Pancreas (tissue), 10 donors: Measurements from ENCODE around the gene LDAH. TPM values are rescaled to one million over a fixed set of nuclear protein-coding genes. Genes with fewer than 3 reads are reported as not detected.

Experiments used
- ATAC-seq, 4 donors: fragments of 200-7000 bp; cut with Tn5 transposase; one replicate each; pipeline versions ENCODE4 v1.8.0 to v1.9.1; 2020; ENCODE audit warnings: mild to moderate bottlenecking in 4 of 4, moderate library complexity in 4 of 4
- DNase-seq, 6 donors: peaks; one replicate each; pipeline ENCODE4 v3.0.0-alpha.2; 2020
- FAIRE-seq: peaks from 2 replicates; lab custom pipeline; 2012; peaks lifted over from hg19 to GRCh38; lab: Jason Lieb, UNC
- H3K27ac ChIP-seq, 4 donors: fragments of 200-600 bp; sonication (generic); 1 replicate in 3 of 4; 2 replicates in 1 of 4; pipeline versions ENCODE4 v1.5.0 to v1.8.0; 2020
- H3K27me3 ChIP-seq, 4 donors: fragments of 200-600 bp; one replicate each; pipeline ENCODE4 v1.8.0; 2021
- H3K36me3 ChIP-seq, 3 donors: fragments of 200-600 bp; sonication (generic) in 1 of 3; one replicate each; pipeline versions ENCODE4 v1.5.0 to v1.8.0; 2020 to 2021
- H3K4me1 ChIP-seq, 3 donors: fragments of 200-600 bp; one replicate each; pipeline ENCODE4 v1.8.0; 2021
- H3K4me3 ChIP-seq, 4 donors: fragments of 200-600 bp; sonication (generic) in 2 of 4; one replicate each; pipeline versions ENCODE4 v1.5.0 to v1.8.0; 2020 to 2021
- H3K9me3 ChIP-seq, 4 donors: fragments of 200-600 bp; one replicate each; pipeline ENCODE4 v1.8.0; 2021
- WGBS, 2 donors: extraction: QIAGEN DNeasy Blood & Tissue Kit; methylation state at CpG; one replicate each; pipeline ENCODE4 v1.1.7; 2013; 5-methylcytosine and 5-hydroxymethylcytosine counted together
- intact Hi-C, 3 donors: fragments of 100-400 bp; cut with DNase I; formaldehyde crosslinking; loops; one replicate each; pipeline versions ENCODE4 v1.11.1 to v1.14.2; 2022
- polyA plus RNA-seq, 2 donors: library from polyadenylated mRNA; stranded (reverse); fragments of 200-250 nt; gene quantifications; one replicate each; pipeline ENCODE4 v1.2.3, GENCODE V29; 2013
- total RNA-seq, 6 donors: library from RNA; stranded (reverse); fragmentation: NEBNext Ultra II Directional in 4 of 6; extraction: Animal tissue kit (Norgen Biotek cat#: 25700) in 4 of 6; gene quantifications; one replicate each; pipeline versions ENCODE4 v1.2.1 to v1.2.4, GENCODE V29; 2021 to 2023
- TF ChIP-seq, protein P1 (sequence below), 4 donors: fragments of 200-600 bp; sonication (generic) in 3 of 4; IDR thresholded peaks; one replicate each; pipeline versions ENCODE4 v1.5.0 to v1.8.0; 2021; ENCODE audit warnings: antibody characterized with exemption in 4 of 4
- donor health status: healthy with polysubstance abuse.
- donor health status: DM: no; HTN: no; CAD: no; lungs with moderate emphysema.
- donor health status: DM: no; HTN: no; CAD: no.
- donor health status: control.
- donor health status: control.
- donor health status: Bipolar disorder and iron deficiency.
- donor health status: DM: yes; HTN: yes; CAD: no.
- donor health status: DM: no; HTN: no; CAD: no.
- donor health status: DM: no; HTN: no; CAD: no.
- donor health status: DM: yes; HTN: yes; CAD: no.

The LDAH gene
- total and polyA plus RNA-seq, 8 donors: 2.5 to 9.1 (median 5.4) TPM

GRCh38 chr2:20707601-20708000 is 115.3 kb downstream of the LDAH start:
- Histone ChIP-seq H3K27me3 (no peaks in the 10 kb centered on the region), H3K4me1 (no peaks in the 10 kb centered on the region), H3K4me3 (no peak overlapping the region), H3K9me3 (no peaks in the 10 kb centered on the region), H3K27ac (no peak overlapping the region), H3K36me3 (no peaks in the 10 kb centered on the region)
- ATAC-seq (no peak), FAIRE-seq (no peak), DNase-seq (no peak)
- TF ChIP-seq, protein P1, sequence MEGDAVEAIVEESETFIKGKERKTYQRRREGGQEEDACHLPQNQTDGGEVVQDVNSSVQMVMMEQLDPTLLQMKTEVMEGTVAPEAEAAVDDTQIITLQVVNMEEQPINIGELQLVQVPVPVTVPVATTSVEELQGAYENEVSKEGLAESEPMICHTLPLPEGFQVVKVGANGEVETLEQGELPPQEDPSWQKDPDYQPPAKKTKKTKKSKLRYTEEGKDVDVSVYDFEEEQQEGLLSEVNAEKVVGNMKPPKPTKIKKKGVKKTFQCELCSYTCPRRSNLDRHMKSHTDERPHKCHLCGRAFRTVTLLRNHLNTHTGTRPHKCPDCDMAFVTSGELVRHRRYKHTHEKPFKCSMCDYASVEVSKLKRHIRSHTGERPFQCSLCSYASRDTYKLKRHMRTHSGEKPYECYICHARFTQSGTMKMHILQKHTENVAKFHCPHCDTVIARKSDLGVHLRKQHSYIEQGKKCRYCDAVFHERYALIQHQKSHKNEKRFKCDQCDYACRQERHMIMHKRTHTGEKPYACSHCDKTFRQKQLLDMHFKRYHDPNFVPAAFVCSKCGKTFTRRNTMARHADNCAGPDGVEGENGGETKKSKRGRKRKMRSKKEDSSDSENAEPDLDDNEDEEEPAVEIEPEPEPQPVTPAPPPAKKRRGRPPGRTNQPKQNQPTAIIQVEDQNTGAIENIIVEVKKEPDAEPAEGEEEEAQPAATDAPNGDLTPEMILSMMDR (IDR thresholded peaks at IDR 0.05): no peak
- intact Hi-C loops: no loop called here
- WGBS, 2 donors: 85 to 87% methylated on average over 4 of the region's 4 CpGs

- FAIRE-seq (no peak), DNase-seq (no peak), ATAC-seq (no peak)
- intact Hi-C loops: no loop called here
- Histone ChIP-seq H3K4me1 (no peaks in the 10 kb centered on the region), H3K27ac (no peak overlapping the region), H3K36me3 (no peaks in the 10 kb centered on the region), H3K27me3 (no peaks in the 10 kb centered on the region), H3K4me3 (no peak overlapping the region), H3K9me3 (no peaks in the 10 kb centered on the region)
- 88 to 89% methylated on average over 3 of the region's 3 CpGs for WGBS, 2 donors
- TF ChIP-seq, protein P1 (IDR thresholded peaks at IDR 0.05): no peak
These were observed 116.1 kb downstream of the LDAH start for GRCh38 chr2:20706786-20707185.

GRCh38 chr2:20706217-20706616 is 116.7 kb downstream of the LDAH start:
- intact Hi-C loops: no loop called here
- WGBS, 2 donors: 99 to 100% methylated on average over 2 of the region's 2 CpGs

GRCh38 chr2:20704886-20705285 is 118.0 kb downstream of the LDAH start:
- WGBS, 2 donors: 88 to 95% methylated on average over 1 of the region's 1 CpG
- Histone ChIP-seq H3K4me1 (no peaks in the 10 kb centered on the region), H3K27ac (no peak overlapping the region), H3K36me3 (no peaks in the 10 kb centered on the region), H3K4me3 (no peak overlapping the region), H3K27me3 (no peaks in the 10 kb centered on the region), H3K9me3 (no peaks in the 10 kb centered on the region)
- no peak for FAIRE-seq
- intact Hi-C loops: no loop called here
- TF ChIP-seq, protein P1 (IDR thresholded peaks at IDR 0.05): no peak
- no peak for DNase-seq
- ATAC-seq: no peak

More at GRCh38 chr2:20706217-20706616, 116.7 kb downstream of the LDAH start:
- H3K27ac ChIP-seq: no peak overlapping the region
- TF ChIP-seq, protein P1 (IDR thresholded peaks at IDR 0.05): no peak
- no peak for DNase-seq
- H3K4me3 ChIP-seq: no peak overlapping the region
- no peak for FAIRE-seq
- H3K9me3 ChIP-seq: no peaks in the 10 kb centered on the region
- ATAC-seq: no peak
- H3K27me3 ChIP-seq: no peaks in the 10 kb centered on the region
- no peaks in the 10 kb centered on the region for H3K4me1 ChIP-seq
- H3K36me3 ChIP-seq: no peaks in the 10 kb centered on the region

DNA sequence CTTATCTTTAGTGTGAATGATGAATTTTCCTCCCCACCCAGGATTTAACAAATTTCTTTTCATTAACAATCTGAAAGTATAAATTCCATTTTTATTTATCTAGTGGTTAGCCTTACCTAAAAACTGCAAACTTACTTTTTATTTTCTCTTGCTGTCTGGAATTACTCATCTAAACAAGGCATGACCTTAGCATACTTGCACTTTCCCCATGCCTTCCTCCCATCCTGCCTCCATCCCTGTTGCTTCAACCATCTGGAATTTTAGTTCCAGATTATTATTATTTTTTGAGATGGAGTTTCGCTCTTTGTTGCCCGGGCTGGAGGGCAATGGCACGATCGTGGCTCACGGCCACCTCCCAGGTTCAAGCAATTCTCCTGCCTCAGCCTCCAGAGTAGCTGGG is 120.3 kb downstream of the LDAH start:
- DNase-seq (no peak), FAIRE-seq (no peak), ATAC-seq (no peak)
- TF ChIP-seq, protein P1 (IDR thresholded peaks at IDR 0.05): no peak
- Histone ChIP-seq H3K9me3 (no peaks in the 10 kb centered on the region), H3K36me3 (no peaks in the 10 kb centered on the region), H3K27ac (no peak overlapping the region), H3K27me3 (no peaks in the 10 kb centered on the region), H3K4me3 (no peak overlapping the region), H3K4me1 (no peaks in the 10 kb centered on the region)
- 94 to 99% methylated on average over 5 of the region's 5 CpGs for WGBS, 2 donors
- intact Hi-C loops: no loop called here
